ENCODE data around the gene PNCK. TPM values are rescaled to one million over a fixed set of nuclear protein-coding genes. Genes with fewer than 3 reads are reported as not detected.

The PNCK gene
- total and polyA plus RNA-seq, 10 of the 15 experiments (the other 5 are each of a cell fraction or from before 2014, with no cell fraction given): 0.21 to 0.67 (median 0.54) TPM; not detected in 7

- TF ChIP-seq, protein P1, sequence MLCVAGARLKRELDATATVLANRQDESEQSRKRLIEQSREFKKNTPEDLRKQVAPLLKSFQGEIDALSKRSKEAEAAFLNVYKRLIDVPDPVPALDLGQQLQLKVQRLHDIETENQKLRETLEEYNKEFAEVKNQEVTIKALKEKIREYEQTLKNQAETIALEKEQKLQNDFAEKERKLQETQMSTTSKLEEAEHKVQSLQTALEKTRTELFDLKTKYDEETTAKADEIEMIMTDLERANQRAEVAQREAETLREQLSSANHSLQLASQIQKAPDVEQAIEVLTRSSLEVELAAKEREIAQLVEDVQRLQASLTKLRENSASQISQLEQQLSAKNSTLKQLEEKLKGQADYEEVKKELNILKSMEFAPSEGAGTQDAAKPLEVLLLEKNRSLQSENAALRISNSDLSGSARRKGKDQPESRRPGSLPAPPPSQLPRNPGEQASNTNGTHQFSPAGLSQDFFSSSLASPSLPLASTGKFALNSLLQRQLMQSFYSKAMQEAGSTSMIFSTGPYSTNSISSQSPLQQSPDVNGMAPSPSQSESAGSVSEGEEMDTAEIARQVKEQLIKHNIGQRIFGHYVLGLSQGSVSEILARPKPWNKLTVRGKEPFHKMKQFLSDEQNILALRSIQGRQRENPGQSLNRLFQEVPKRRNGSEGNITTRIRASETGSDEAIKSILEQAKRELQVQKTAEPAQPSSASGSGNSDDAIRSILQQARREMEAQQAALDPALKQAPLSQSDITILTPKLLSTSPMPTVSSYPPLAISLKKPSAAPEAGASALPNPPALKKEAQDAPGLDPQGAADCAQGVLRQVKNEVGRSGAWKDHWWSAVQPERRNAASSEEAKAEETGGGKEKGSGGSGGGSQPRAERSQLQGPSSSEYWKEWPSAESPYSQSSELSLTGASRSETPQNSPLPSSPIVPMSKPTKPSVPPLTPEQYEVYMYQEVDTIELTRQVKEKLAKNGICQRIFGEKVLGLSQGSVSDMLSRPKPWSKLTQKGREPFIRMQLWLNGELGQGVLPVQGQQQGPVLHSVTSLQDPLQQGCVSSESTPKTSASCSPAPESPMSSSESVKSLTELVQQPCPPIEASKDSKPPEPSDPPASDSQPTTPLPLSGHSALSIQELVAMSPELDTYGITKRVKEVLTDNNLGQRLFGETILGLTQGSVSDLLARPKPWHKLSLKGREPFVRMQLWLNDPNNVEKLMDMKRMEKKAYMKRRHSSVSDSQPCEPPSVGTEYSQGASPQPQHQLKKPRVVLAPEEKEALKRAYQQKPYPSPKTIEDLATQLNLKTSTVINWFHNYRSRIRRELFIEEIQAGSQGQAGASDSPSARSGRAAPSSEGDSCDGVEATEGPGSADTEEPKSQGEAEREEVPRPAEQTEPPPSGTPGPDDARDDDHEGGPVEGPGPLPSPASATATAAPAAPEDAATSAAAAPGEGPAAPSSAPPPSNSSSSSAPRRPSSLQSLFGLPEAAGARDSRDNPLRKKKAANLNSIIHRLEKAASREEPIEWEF (IDR thresholded peaks at IDR 0.05; ENCODE audit: insufficient replicate concordance, low read depth, low read length): no peak
- TF ChIP-seq, protein P2, sequence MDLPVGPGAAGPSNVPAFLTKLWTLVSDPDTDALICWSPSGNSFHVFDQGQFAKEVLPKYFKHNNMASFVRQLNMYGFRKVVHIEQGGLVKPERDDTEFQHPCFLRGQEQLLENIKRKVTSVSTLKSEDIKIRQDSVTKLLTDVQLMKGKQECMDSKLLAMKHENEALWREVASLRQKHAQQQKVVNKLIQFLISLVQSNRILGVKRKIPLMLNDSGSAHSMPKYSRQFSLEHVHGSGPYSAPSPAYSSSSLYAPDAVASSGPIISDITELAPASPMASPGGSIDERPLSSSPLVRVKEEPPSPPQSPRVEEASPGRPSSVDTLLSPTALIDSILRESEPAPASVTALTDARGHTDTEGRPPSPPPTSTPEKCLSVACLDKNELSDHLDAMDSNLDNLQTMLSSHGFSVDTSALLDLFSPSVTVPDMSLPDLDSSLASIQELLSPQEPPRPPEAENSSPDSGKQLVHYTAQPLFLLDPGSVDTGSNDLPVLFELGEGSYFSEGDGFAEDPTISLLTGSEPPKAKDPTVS (IDR thresholded peaks at IDR 0.05; ENCODE audit: low read depth, low read length): no peak
- TF ChIP-seq USF1 (IDR thresholded peaks at IDR 0.05; ENCODE audit: borderline replicate concordance, extremely low read length, insufficient read depth, low read depth, low read length) (no peak), BHLHE40 (IDR thresholded peaks at IDR 0.05; ENCODE audit: borderline replicate concordance in 1 of 2, low read depth in 2 of 2, low read length in 1 of 2) (no peak), RB1 (IDR thresholded peaks at IDR 0.05; ENCODE audit: borderline replicate concordance) (no peak), ETV6 (conservative IDR thresholded peaks at IDR 0.05 in 1 of 2, IDR thresholded peaks at IDR 0.05 in 1 of 2; ENCODE audit: borderline replicate concordance in 1 of 2, low read depth in 1 of 2) (no peak), EZH2 (IDR thresholded peaks at IDR 0.05; ENCODE audit: borderline replicate concordance, control insufficient read depth, low read depth, low read length) (no peak), MYC (IDR thresholded peaks at IDR 0.05; ENCODE audit: insufficient read depth, insufficient read length, insufficient replicate concordance, low read length, severe bottlenecking) (no peak)
Measured at GRCh38 chrX:153704021-153704526, 30.5 kb upstream of the PNCK start (continued).
